HG03520 (cell line): ENCODE data around the gene URGCP.
"Not testable (repeated sequence)": the region's sequence is repeated elsewhere in the genome, so short reads cannot be mapped to it uniquely, and the experiment has no call there.

Source experiments
- ATAC-seq: cut with Tn5 transposase; IDR thresholded peaks from one replicate; pipeline ENCODE4 v1.9.1; 2021; ENCODE audit warnings: mild to moderate bottlenecking, moderate library complexity; ENCODE audit not compliant: unreplicated experiment

URGCP gene

GRCh38 chr7:43843296-43843695 is 63.1 kb downstream of the URGCP start:
- ATAC-seq, result no peak

- ATAC-seq, result no peak
These were observed 68.2 kb downstream of the URGCP start for GRCh38 chr7:43838201-43838658.

- peak; percentile 39 for ATAC-seq
These were observed 71.7 kb downstream of the URGCP start for GRCh38 chr7:43834463-43835251.

- ATAC-seq, result not testable (repeated sequence)
These were observed 75.5 kb downstream of the URGCP start for GRCh38 chr7:43830917-43831316.
